Gastrocnemius medialis (tissue), 4 donors: ENCODE results near the gene LAMB3.

Experiments
- POLR2A ChIP-seq, 2 donors: fragments of 450-650 bp; IDR thresholded peaks; one replicate each; pipeline ENCODE4 v1.6.1; 2017; ENCODE audit warnings: antibody characterized with exemption in 2 of 2, mild to moderate bottlenecking in 2 of 2, moderate library complexity in 2 of 2
- TF ChIP-seq, protein P1 (sequence below), 5 experiments: fragments of 450-650 bp in 3 of 5; fragments of 200-600 bp in 2 of 5; sonication (generic) in 2 of 5; IDR thresholded peaks in 4 of 5; conservative IDR thresholded peaks in 1 of 5; 1 replicate in 4 of 5; 2 replicates in 1 of 5; pipeline ENCODE4 v1.5.1; 2016 to 2019; ENCODE audit warnings: antibody characterized with exemption in 5 of 5, mild to moderate bottlenecking in 3 of 5, moderate library complexity in 3 of 5

DNA sequence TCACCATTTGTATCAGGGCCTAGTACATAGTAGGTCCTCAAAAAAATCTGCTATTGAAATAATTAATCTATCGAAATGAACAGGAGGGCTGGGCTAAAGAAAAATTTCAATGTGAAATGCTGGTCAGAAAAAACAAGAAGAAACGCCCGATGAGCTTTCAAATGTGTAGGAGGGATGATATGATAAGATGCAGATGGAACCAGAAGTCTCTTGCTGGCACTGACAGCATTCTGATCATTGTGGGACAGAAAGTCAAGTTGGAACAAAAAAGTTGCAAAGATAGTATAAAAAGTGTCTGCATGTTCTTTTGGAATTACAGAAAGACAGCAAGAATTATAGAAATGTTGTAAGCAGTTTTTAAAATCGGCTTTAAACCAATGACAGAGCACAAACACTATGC lies 34.1 kb upstream of the LAMB3 start:
- TF ChIP-seq, protein P1, sequence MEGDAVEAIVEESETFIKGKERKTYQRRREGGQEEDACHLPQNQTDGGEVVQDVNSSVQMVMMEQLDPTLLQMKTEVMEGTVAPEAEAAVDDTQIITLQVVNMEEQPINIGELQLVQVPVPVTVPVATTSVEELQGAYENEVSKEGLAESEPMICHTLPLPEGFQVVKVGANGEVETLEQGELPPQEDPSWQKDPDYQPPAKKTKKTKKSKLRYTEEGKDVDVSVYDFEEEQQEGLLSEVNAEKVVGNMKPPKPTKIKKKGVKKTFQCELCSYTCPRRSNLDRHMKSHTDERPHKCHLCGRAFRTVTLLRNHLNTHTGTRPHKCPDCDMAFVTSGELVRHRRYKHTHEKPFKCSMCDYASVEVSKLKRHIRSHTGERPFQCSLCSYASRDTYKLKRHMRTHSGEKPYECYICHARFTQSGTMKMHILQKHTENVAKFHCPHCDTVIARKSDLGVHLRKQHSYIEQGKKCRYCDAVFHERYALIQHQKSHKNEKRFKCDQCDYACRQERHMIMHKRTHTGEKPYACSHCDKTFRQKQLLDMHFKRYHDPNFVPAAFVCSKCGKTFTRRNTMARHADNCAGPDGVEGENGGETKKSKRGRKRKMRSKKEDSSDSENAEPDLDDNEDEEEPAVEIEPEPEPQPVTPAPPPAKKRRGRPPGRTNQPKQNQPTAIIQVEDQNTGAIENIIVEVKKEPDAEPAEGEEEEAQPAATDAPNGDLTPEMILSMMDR (IDR thresholded peaks at IDR 0.05 in 4 of 5, conservative IDR thresholded peaks at IDR 0.05 in 1 of 5), result no peak
- no peak for TF ChIP-seq POLR2A (IDR thresholded peaks at IDR 0.05)
